T-helper 1 cell (primary cell): ENCODE results near the gene CNTN2.

Experiments
- DNase-seq, 5 donors: peaks; one replicate each; pipeline ENCODE4 v3.0.0-alpha.2; 2012 to 2020

Gene CNTN2

GRCh38 chr1:205025239-205025638, 17.8 kb upstream of the CNTN2 start:
- DNase-seq = no peak

GRCh38 chr1:205026181-205026580, 16.8 kb upstream of the CNTN2 start:
- DNase-seq = no peak

GRCh38 chr1:205028390-205028789, 14.6 kb upstream of the CNTN2 start:
- DNase-seq = no peak

GRCh38 chr1:205028924-205029323, 14.1 kb upstream of the CNTN2 start:
- no peak for DNase-seq

GRCh38 chr1:205030241-205030640, 12.8 kb upstream of the CNTN2 start:
- DNase-seq = no peak

- DNase-seq = no peak
These were observed 12.1 kb upstream of the CNTN2 start for GRCh38 chr1:205030896-205031295.

GRCh38 chr1:205032508-205032907, 10.5 kb upstream of the CNTN2 start:
- DNase-seq = no peak

GRCh38 chr1:205037539-205037938, 5.5 kb upstream of the CNTN2 start:
- DNase-seq = no peak

GRCh38 chr1:205038132-205038786, 4.8 kb upstream of the CNTN2 start:
- no peak for DNase-seq

- DNase-seq = no peak
These were observed 1.9 kb upstream of the CNTN2 start for GRCh38 chr1:205041001-205041715.

GRCh38 chr1:205041998-205042910, 758 bp upstream of the CNTN2 start:
- no peak for DNase-seq

- no peak for DNase-seq
These were observed 854 bp downstream of the CNTN2 start for GRCh38 chr1:205043866-205044265.

GRCh38 chr1:205044741-205045140, 1.7 kb downstream of the CNTN2 start:
- no peak for DNase-seq

- DNase-seq = no peak
These were observed 2.1 kb downstream of the CNTN2 start for GRCh38 chr1:205045146-205045545.

- no peak for DNase-seq
These were observed 3.9 kb downstream of the CNTN2 start for GRCh38 chr1:205046870-205047269.

- no peak for DNase-seq
These were observed 4.8 kb downstream of the CNTN2 start for GRCh38 chr1:205047764-205048231.

- no peak for DNase-seq
These were observed 5.4 kb downstream of the CNTN2 start for GRCh38 chr1:205048382-205048781.

- no peak for DNase-seq
These were observed 6.5 kb downstream of the CNTN2 start for GRCh38 chr1:205049479-205049878.

GRCh38 chr1:205052690-205053089, 9.7 kb downstream of the CNTN2 start:
- DNase-seq = no peak

GRCh38 chr1:205053296-205053695, 10.3 kb downstream of the CNTN2 start:
- no peak for DNase-seq

GRCh38 chr1:205054013-205054412, 11.0 kb downstream of the CNTN2 start:
- no peak for DNase-seq

- no peak for DNase-seq
These were observed 13.2 kb downstream of the CNTN2 start for GRCh38 chr1:205056188-205056611.

GRCh38 chr1:205056956-205057568, 14.1 kb downstream of the CNTN2 start:
- no peak for DNase-seq
